Hematopoietic multipotent progenitor cell treated with erythropoietin and hydrocortisone succinate and interleukin-3 and kit ligand, for 8 days (in vitro differentiated cells): ENCODE measurements around the gene ACAP2.

ENCODE experiments used
- DNase-seq: peaks from one replicate; pipeline ENCODE4 v3.0.0-alpha.2; 2015

ACAP2 gene

DNA sequence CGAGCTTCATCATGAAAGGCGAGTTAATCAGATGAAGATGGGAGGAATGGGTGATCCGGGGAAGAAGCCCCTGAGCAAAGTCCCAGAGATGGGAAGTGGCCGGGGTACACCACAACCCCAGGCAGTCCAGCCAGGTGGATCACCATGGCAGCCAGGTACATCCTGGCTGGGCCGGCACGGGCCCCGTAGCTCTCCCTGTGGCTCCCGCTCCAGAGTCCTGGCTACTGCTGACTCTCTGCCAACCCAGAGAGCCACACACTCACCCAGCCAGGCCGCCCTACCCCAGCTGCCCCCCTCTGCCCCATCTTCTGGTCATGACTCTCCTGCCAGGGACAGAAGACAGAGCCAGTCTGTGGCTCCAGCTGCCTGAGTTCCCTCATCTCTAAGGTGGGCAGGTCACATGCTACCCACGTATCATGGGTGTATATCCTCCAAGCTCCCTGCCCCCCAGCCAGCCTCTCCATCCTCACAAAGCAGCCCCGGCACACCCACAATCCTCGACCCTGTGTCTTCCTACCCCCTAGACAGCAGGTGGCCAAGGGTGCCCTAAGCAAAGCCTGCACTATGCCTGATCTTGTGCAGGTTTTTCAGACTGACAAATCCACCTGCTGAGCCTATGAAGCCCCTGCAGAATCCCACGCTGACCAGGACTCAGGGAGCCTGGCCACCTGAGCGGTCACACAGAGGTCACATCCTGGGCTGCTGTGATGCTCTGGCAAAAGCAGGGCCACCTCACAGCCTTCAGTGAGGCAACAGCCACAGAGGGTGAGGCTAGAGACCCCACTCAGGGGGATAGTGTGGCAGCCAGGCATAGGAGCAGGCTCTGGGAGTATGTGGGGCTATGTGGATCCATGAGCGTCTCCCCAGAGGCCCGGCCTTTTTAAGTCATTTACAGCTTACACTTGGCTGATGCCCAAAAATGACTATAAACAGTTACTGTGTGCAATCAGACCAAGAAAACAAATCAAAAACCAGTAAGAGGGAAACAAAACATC lies 185.1 kb downstream of the ACAP2 start:
- DNase-seq = no peak

DNA sequence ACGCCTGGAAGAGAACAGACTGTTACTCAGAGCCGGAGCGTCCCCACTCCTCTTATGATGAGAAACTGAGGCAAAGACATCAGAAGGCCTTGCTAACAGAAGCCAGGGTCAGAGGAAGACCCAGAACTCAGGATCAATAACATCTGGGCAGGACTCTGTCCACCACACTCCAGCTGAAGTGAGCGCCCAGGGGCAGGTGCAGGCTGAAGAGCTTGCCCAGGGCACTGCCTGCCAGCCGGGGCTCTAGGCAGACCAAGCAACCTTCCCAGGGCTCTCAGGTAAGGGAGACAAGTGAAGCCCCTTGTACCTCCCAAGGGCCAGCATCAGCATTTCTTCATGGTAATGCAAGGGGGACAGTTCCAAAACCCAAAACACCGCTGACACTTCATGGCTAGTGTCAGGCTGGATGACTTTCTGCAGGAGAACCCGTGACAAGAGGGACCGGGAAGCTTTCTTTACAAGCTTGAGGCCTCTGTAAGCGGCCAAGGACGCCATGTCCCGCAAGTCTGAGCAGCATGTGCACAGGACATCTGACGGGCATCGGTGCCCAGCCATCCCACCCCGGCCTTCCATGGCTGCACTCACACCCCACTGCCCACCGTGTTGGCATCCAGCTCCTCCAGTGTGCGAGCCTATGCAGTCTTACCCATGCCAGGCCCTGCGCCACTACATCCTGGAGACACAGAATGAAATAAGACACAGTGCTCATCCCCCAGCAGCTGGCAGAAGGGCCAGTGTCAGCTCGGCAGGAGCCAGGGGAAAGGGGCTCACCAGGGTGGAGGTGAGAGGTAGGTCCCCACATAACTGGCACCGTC lies 186.0 kb downstream of the ACAP2 start:
- DNase-seq = no peak

- no peak for DNase-seq
Measured at GRCh38 chr3:195255571-195256501, 187.0 kb downstream of the ACAP2 start.

GRCh38 chr3:195255176-195255500 lies 187.7 kb downstream of the ACAP2 start:
- no peak for DNase-seq

DNA sequence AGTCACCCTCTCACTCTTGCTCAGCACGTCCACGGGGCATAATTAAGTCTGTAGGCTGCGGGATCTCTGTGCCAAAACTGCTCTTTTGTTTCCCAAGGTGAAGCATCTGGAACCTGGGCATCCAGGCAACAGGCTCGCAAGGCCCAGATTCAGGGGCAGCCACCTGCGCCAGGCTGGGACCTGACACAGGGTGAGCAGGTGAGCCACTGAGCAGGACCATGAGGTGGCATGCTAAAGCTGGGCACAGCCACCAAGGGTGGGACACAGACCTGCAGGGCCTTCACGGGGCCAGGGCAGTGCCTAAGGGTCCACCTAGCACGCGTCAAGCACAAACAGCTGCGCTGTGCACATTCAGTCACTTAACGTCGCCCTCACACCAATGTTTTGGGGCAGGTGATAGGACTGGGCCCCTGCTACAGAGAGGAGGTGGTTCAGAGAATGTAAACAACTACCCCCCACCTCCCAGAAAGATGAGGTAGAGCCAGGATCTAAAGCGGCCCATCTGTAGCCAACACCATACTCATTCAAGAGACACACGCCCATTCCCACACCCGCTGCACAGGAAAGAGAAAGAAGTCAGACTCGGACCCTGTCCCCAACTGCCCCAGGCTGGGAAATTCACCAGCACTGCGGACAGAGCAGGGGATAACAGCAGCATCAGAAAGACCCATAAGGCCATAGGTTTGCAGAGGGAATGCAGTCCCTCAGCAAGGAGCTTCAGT lies 188.2 kb downstream of the ACAP2 start:
- DNase-seq = no peak

DNA sequence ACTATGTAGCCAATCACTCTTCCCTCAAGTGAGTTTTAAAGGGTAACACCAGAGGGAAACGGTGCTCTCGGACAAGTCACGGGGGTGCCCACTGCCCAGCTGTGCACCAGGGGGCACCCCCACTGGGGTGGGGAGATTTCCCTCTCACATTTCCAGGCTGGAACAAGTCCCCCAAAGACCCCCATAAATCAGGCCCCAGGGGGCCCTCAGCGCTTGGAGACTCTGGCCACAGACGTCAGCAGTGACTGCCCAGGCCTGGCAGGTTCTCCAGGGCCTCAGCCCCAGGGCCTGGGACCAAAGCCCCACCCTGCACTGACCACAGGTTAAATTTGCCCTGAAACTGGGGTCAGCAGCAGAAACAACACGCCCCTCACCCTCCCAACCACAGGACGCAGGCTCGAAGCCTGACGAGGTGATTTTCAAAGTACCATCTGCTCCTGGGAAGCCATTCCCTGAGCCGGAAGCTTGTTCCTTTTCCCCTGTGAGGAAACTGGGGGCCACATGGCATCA lies 188.8 kb downstream of the ACAP2 start:
- no peak for DNase-seq

DNA sequence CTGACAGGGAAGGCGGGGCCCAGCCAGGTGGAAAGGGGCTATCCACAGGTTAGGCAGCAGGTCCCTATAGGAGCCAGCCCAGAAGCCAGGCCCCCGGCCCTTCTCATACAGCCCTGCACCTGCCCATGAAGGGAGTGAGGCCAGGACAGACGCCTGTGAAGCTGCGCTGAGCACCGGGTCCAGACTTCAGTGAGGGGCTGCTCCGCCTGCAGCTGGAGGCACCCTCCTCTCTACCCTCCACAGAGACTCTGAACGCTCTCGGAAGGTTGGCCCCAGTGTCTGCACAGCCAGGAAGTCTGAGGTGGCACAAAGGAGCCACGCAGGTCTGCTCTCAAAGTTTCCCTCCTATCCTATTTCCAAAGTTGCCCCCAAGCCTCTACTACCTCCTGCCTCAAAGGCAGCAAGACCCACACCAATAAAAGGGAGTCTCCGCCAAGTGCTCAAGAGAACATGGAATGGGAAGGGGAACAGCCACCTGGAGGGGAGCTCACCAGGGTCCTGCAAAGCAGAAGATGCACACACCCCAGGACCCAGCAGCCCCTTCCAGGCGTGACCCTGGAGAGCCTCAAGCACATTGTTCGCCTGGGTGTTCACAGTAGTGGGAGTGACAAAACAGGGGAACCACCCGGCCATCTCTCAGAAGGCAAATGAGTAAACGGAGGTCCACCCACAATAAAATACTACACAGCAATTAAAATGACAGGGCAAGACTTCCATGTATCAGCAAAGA lies 191.3 kb downstream of the ACAP2 start:
- DNase-seq = no peak

GRCh38 chr3:195250473-195251251 lies 192.2 kb downstream of the ACAP2 start:
- peak; percentile 53 for DNase-seq

- DNase-seq = no peak
Measured at GRCh38 chr3:195249858-195250464, 192.9 kb downstream of the ACAP2 start.

DNA sequence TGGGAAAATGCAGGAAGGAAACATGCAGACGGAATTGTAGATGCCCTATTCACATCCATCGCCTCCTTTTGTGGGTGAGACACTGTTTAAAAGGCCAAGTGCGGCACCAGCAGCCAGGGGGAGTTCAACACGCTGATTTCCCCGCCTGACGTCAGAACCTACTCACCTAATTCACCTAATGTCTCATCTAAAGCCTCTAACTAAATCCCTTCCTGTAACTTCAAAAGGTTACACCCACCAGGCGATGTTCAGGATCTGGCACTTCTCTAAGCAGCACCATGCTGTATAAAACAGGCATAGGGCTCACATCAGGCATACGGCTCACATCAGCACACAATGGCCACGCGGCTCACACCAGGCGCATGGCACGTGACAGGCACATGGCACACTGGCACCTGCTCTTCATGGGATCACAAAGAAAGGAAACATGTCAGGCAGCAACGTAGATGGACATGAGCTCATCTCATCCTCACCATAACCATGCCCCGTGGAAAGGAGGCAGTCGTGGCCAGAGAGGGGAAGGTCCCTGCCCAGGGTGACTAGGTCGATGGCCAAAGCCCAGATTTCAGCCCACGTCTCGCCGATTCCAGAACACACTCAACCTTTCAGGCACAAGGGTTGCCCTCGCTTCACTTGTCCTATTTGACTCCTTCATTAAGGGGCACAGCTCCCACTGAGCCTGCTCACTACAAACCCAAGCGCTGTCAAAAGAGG lies 193.6 kb downstream of the ACAP2 start:
- DNase-seq = no peak

DNA sequence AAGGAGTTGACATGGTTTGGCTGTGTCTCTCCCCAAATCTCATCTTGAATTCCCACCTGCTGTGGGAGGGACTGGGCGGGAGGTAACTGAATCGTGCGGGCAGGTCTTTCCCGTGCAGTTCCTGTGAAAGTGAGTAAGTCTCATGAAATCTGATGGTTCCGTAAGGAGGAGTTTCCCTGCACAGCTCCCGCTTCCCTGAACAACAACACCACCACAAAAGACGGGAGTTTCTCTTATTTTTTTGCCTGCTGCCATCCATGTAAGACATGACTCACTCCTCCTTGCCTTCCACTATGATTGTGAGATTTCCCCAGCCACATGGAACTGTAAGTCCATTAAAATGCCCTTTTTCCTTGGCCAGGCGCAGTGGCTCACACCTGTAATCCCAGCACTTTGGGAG lies 194.5 kb downstream of the ACAP2 start:
- DNase-seq = no peak

DNA sequence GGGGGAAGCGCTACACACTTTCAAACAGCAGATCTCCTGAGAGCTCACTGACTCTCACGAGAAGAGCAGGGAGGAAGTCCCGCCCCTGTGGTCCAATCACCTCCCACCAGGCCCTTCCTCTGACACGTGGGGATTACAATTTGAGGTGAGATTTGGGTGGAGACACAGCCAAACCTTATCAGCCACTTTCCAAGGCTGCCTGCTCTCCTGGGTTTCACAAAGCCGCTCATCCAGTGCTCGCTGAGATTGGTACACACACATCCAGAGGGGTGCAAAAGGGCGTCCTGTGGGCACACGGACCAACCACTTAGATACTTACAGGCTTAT lies 195.0 kb downstream of the ACAP2 start:
- DNase-seq = peak; percentile 50

GRCh38 chr3:195247086-195247862 lies 195.5 kb downstream of the ACAP2 start:
- DNase-seq = no peak

DNA sequence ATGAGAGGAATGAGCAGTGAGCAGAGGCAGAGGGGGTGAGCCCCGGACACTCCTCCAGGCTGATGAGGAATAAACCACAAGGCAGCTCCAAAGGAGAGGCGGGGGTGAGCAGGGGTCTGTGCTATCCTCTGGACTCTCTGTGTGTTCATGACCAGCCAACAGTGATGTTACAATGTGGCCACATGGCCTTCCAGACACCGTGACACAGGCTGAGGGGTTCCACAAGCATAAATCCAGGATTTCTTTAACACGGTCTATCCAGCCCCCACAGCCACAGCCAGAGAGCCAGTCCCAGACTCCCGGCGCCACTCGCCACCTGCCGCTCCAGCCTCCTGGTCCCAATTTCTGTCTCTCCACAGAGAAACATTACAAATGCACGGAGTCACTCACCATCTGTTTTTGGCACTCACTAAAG lies 196.2 kb downstream of the ACAP2 start:
- DNase-seq = no peak

GRCh38 chr3:195245531-195245951 lies 197.3 kb downstream of the ACAP2 start:
- DNase-seq = no peak

DNA sequence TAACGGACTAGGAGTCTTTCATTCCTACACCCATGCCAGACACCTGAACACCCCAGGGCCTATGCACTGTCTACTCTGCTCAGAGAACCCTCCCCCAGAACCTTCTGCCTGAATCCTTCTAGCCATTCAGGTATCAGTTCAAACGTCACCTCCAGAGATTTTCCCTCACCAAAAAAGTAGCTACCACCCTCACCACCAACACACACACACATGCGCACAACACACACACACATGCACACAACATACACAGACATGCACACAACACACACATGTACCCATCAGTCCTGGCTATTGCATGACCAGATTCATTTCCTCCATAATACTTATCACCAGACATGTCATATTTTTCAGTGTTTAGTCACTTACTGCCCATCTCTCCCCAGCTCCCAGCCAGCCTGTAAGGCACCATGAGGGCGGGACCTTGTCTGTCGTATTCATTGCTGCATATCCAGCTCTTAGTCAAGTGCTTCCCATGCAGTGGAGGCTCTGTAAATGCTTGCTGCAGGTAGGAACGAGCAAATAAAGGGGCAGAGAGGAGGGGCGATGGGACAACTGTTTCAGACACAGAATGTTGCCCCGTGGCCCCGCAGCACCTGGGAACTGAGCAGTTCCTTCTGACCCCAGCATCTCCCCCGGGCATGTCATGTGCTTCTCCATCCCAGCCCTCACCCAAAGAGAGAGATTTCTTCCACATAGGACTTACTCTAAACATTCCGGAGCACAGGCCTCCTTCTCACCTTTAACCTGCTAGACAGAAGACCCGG lies 201.0 kb downstream of the ACAP2 start:
- DNase-seq = no peak

DNA sequence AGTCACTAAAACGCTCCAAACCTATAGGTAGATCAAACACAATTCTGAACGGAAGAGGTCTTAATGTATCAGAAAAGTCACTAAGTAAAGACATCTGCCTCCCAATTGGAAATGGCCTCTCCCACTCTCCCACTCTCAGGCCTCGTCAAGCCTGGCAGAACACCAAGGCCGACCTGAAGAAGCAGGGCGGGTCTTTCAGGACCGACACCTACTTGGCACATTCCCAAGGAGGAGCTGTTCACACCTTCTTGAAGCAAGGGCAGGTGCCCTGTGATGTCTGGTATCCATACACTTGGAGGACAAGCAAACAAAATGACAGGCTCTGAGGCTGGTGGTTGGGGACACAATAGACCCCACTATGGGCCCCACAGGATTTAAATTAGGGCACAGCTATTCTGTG lies 201.9 kb downstream of the ACAP2 start:
- no peak for DNase-seq
